ENCODE results near the gene NDUFAF7. TPM values are rescaled to one million over a fixed set of nuclear protein-coding genes. Genes with fewer than 3 reads are reported as not detected.

NDUFAF7 gene
- total and polyA plus RNA-seq, 10 of the 15 experiments (the other 5 are each of a cell fraction or from before 2014, with no cell fraction given): 16.6 to 39.5 (median 24.3) TPM

DNA sequence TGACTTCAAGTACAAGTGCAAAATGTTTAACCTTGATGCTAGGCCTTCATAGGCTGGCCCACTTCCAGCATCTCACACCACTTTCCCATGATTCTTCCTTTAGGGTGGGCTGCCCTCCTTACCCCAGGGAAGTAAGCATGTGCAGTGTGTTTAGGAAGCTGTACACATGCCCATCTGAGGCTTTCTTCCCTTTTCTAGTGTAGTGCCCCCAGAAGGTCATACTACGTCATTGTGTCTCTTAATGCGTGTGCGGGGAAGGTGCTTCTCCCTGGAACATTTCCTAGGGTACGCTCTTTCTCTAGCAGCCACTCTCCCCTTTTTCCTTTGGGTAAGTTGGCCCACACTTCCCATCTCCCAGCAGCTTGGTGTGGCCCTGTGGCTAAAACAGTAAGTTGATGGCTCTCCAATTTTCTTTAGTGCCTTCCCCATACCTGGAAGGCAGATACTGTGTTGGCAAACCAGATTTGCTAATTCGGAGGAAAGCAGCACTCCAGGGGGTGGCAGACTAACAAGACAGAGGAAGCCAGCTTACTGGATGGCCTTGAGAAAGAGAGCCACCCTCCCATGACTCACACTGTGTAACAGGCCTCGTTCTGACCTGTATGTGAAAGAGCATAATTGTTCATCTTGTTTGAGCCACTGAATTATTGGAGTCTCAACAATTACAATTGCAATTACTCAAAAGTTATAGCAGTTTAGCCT lies 41.9 kb upstream of the NDUFAF7 start:
- H3K9ac ChIP-seq (ENCODE audit: control insufficient read depth, insufficient read depth, low read length): no peak overlapping the region
- DNase-seq (ENCODE audit: low read depth, low spot score) (no peak), ATAC-seq (no peak; the same call in 2 of the 3 replicates), FAIRE-seq (no peak)
- H3K36me3 ChIP-seq (ENCODE audit: control insufficient read depth in 2 of 2, insufficient read depth in 2 of 2, low read length in 1 of 2): no peaks in the 10 kb centered on the region
- H3K27ac ChIP-seq (ENCODE audit: control insufficient read depth, insufficient read depth): no peak overlapping the region
- in situ Hi-C loops (cut with MboI): no loop called here
- ChIA-PET SMC1A (ENCODE audit: uncharacterized antibody, unreplicated experiment) (no interaction called here), CTCF (interaction anchor here (2.8 kb wide), 1 partner anchor 21 kb away, joined by 10 read pairs; no protein-coding TSS in a partner anchor), RAD21 (ENCODE audit: unreplicated experiment) (no interaction called here), POLR2A (no interaction called here)
- intact Hi-C loops (cut with micrococcal nuclease; ENCODE audit: unreplicated experiment): no loop called here
- H3K79me2 ChIP-seq (ENCODE audit: control insufficient read depth, insufficient read depth, low read length): no peaks in the 10 kb centered on the region
- H3K9me3 ChIP-seq (replicated peaks; ENCODE audit: control insufficient read depth, insufficient read depth, low read length): no peaks in the 10 kb centered on the region
- no peak overlapping the region for H3K4me3 ChIP-seq
- 68% methylated on average over 6 of the region's 6 CpGs for WGBS (ENCODE audit: insufficient coverage, insufficient replicate concordance, low lambda C conversion rate, missing lambda C conversion rate)
- H3K4me1 ChIP-seq (ENCODE audit: control insufficient read depth, insufficient read depth, low read length): no peaks in the 10 kb centered on the region
- no peak overlapping the region for H2AFZ ChIP-seq (ENCODE audit: control insufficient read depth, low read depth, low read length)
- no peaks in the 10 kb centered on the region for H4K20me1 ChIP-seq (ENCODE audit: control insufficient read depth, insufficient read depth)
- no peak overlapping the region for H3K4me2 ChIP-seq (ENCODE audit: control insufficient read depth, insufficient read depth)
- BruUV-seq (replicated peaks): no TSS peak
- no peaks in the 10 kb centered on the region for H3K27me3 ChIP-seq (replicated peaks in 1 of 2; ENCODE audit: control insufficient read depth in 2 of 2, insufficient read depth in 2 of 2, low read length in 1 of 2)
- TF ChIP-seq DPF2 (IDR thresholded peaks at IDR 0.05) (no peak), WRNIP1 (IDR thresholded peaks at IDR 0.05; ENCODE audit: borderline replicate concordance, low read depth, low read length) (no peak), STAT3 (IDR thresholded peaks at IDR 0.05; ENCODE audit: low read depth, low read length) (no peak), RBBP5 (conservative IDR thresholded peaks at IDR 0.05) (no peak), YBX1 (IDR thresholded peaks at IDR 0.05) (no peak), EGR1 (IDR thresholded peaks at IDR 0.05; ENCODE audit: borderline replicate concordance in 1 of 2, low read depth in 2 of 2, low read length in 2 of 2) (no peak), TCF12 (IDR thresholded peaks at IDR 0.05; ENCODE audit: low read depth, low read length) (no peak), MYB (IDR thresholded peaks at IDR 0.05; ENCODE audit: borderline replicate concordance, low read depth, low read length) (no peak), HDGF (IDR thresholded peaks at IDR 0.05) (no peak), CHD1 (IDR thresholded peaks at IDR 0.05; ENCODE audit: low read depth, low read length) (no peak), CEBPB (IDR thresholded peaks at IDR 0.05; ENCODE audit: borderline replicate concordance in 1 of 2, low read depth in 2 of 2, low read length in 2 of 2) (no peak), BRCA1 (IDR thresholded peaks at IDR 0.05; ENCODE audit: low read depth, low read length) (no peak), ZNF24 (IDR thresholded peaks at IDR 0.05) (no peak), CTCF (IDR thresholded peaks at IDR 0.05 in 2 of 3, conservative IDR thresholded peaks at IDR 0.05 in 1 of 3; ENCODE audit: control insufficient read depth in 2 of 3, extremely low read depth in 1 of 3, insufficient read depth in 1 of 3, low read depth in 3 of 3, low read length in 3 of 3) (no peak)
- TF ChIP-seq, protein P1, sequence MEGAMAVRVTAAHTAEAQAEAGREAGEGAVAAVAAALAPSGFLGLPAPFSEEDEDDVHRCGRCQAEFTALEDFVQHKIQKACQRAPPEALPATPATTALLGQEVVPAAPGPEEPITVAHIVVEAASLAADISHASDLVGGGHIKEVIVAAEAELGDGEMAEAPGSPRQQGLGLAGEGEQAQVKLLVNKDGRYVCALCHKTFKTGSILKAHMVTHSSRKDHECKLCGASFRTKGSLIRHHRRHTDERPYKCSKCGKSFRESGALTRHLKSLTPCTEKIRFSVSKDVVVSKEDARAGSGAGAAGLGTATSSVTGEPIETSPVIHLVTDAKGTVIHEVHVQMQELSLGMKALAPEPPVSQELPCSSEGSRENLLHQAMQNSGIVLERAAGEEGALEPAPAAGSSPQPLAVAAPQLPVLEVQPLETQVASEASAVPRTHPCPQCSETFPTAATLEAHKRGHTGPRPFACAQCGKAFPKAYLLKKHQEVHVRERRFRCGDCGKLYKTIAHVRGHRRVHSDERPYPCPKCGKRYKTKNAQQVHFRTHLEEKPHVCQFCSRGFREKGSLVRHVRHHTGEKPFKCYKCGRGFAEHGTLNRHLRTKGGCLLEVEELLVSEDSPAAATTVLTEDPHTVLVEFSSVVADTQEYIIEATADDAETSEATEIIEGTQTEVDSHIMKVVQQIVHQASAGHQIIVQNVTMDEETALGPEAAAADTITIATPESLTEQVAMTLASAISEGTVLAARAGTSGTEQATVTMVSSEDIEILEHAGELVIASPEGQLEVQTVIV (IDR thresholded peaks at IDR 0.05; ENCODE audit: borderline replicate concordance, partially characterized antibody): no peak
- TF ChIP-seq, protein P2, sequence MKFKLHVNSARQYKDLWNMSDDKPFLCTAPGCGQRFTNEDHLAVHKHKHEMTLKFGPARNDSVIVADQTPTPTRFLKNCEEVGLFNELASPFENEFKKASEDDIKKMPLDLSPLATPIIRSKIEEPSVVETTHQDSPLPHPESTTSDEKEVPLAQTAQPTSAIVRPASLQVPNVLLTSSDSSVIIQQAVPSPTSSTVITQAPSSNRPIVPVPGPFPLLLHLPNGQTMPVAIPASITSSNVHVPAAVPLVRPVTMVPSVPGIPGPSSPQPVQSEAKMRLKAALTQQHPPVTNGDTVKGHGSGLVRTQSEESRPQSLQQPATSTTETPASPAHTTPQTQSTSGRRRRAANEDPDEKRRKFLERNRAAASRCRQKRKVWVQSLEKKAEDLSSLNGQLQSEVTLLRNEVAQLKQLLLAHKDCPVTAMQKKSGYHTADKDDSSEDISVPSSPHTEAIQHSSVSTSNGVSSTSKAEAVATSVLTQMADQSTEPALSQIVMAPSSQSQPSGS (IDR thresholded peaks at IDR 0.05; ENCODE audit: low read length): no peak
